HepG2 (cell line): Measurements from ENCODE around the gene CARMIL3. TPM values are rescaled to one million over a fixed set of nuclear protein-coding genes. Genes with fewer than 3 reads are reported as not detected.
A peak's percentile ranks its signal among the peaks of the same experiment; 100 is the strongest.
"Not testable (repeated sequence)": the region's sequence is repeated elsewhere in the genome, so short reads cannot be mapped to it uniquely, and the experiment has no call there.

Experiments
- CEBPG ChIP-seq: IDR thresholded peaks from 2 replicates; pipeline ENCODE4 v1.6.1; 2016
- ETV5 ChIP-seq: IDR thresholded peaks from 2 replicates; pipeline ENCODE4 v1.6.1; 2018; ENCODE audit warnings: missing biosample characterization, missing genetic modification reagents, inconsistent platforms, borderline replicate concordance
- GABPA ChIP-seq, 2 experiments: IDR thresholded peaks; 2 replicates each; pipeline ENCODE4 v1.6.1; 2011 to 2016; ENCODE audit warnings: low read depth in 2 of 2, low read length in 1 of 2, missing biosample characterization in 1 of 2, missing genetic modification characterization in 1 of 2
- HHEX ChIP-seq: IDR thresholded peaks from 2 replicates; pipeline ENCODE4 v1.6.1; 2016; ENCODE audit warnings: control low read depth
- JUN ChIP-seq: sonication (generic); formaldehyde crosslinking; IDR thresholded peaks from 2 replicates; pipeline ENCODE4 v1.4.0; 2020; ENCODE audit warnings: mild to moderate bottlenecking, missing genetic modification reagents
- KDM3A ChIP-seq: IDR thresholded peaks from 2 replicates; pipeline ENCODE4 v1.6.1; 2018; ENCODE audit warnings: low read depth, missing compliant biosample characterization
- MAZ ChIP-seq, 2 experiments: sonication (generic) in 1 of 2; formaldehyde crosslinking in 1 of 2; IDR thresholded peaks; 2 replicates each; pipeline versions ENCODE4 v1.5.0 to v1.6.1; 2012 to 2020; ENCODE audit warnings: low read depth in 2 of 2, mild to moderate bottlenecking in 2 of 2, borderline replicate concordance in 1 of 2, improper control_type of control experiment in 1 of 2, low read length in 1 of 2, missing genetic modification reagents in 1 of 2, moderate library complexity in 1 of 2
- NR2C2 ChIP-seq: sonication (generic); formaldehyde crosslinking; IDR thresholded peaks from 2 replicates; pipeline ENCODE4 v1.4.0; 2020; ENCODE audit warnings: missing genetic modification reagents, mild to moderate bottlenecking, moderate library complexity, borderline replicate concordance
- PITX1 ChIP-seq: sonication (generic); formaldehyde crosslinking; IDR thresholded peaks from 2 replicates; pipeline ENCODE4 v1.5.1; 2020; ENCODE audit warnings: mild to moderate bottlenecking, missing genetic modification reagents
- SAP130 ChIP-seq: IDR thresholded peaks from 2 replicates; pipeline ENCODE4 v1.6.1; 2016; ENCODE audit warnings: low read depth
- SOX5 ChIP-seq: IDR thresholded peaks from 2 replicates; pipeline ENCODE4 v1.6.1; 2016; ENCODE audit warnings: borderline replicate concordance
- THAP11 ChIP-seq: IDR thresholded peaks from 2 replicates; pipeline ENCODE4 v1.6.1; 2016; ENCODE audit warnings: missing biosample characterization, missing genetic modification reagents
- XBP1 ChIP-seq: sonication (generic); formaldehyde crosslinking; IDR thresholded peaks from 2 replicates; pipeline ENCODE4 v1.5.0; 2020; ENCODE audit warnings: missing genetic modification reagents
- ZMYM3 ChIP-seq: sonication (generic); formaldehyde crosslinking; IDR thresholded peaks from 2 replicates; pipeline ENCODE4 v1.5.1; 2020; ENCODE audit warnings: mild to moderate bottlenecking, missing genetic modification reagents
- ZNF12 ChIP-seq: sonication (generic); formaldehyde crosslinking; IDR thresholded peaks from 2 replicates; pipeline ENCODE4 v1.5.0; 2020; ENCODE audit warnings: missing genetic modification reagents
- ZNF331 ChIP-seq: sonication (generic); formaldehyde crosslinking; IDR thresholded peaks from 2 replicates; pipeline ENCODE4 v1.4.0; 2020; ENCODE audit warnings: missing genetic modification reagents
- ZNF766 ChIP-seq: sonication (generic); formaldehyde crosslinking; IDR thresholded peaks from 2 replicates; pipeline ENCODE4 v1.5.0; 2020; ENCODE audit warnings: missing genetic modification reagents, borderline replicate concordance
- ZSCAN31 ChIP-seq: sonication (generic); formaldehyde crosslinking; IDR thresholded peaks from 2 replicates; pipeline ENCODE4 v1.5.0; 2020; ENCODE audit warnings: low read depth, mild to moderate bottlenecking, missing genetic modification reagents
- polyA plus RNA-seq, 8 experiments: library from polyadenylated mRNA; depleted of rRNA in 3 of 8; stranded (reverse) in 7 of 8; unstranded in 1 of 8; fragments of >200 nt; fragmentation: Illumina TruSeq in 4 of 8; extraction: Trizol in 4 of 8; gene quantifications; 2 replicates each; pipeline versions ENCODE4 v1.2.1 to v1.2.3, GENCODE V29; 2011 to 2016; ENCODE audit warnings: low read depth in 4 of 8, missing spikeins in 1 of 8, mixed read lengths in 1 of 8; ENCODE audit not compliant: insufficient read depth in 1 of 8
- total RNA-seq, 5 experiments: library from RNA; depleted of rRNA; stranded (reverse); fragments of >200 nt; fragmentation: Illumina TruSeq; extraction: Trizol; gene quantifications; 2 replicates each; pipeline ENCODE4 v1.2.3, GENCODE V29; 2016; ENCODE audit warnings: low read depth in 1 of 5
- TF ChIP-seq, protein P1 (sequence below): sonication (generic); formaldehyde crosslinking; IDR thresholded peaks from 2 replicates; pipeline ENCODE4 v1.4.0; 2020; ENCODE audit warnings: missing genetic modification reagents
- TF ChIP-seq, protein P2 (sequence below): IDR thresholded peaks from 2 replicates; pipeline ENCODE4 v1.6.1; 2016; ENCODE audit warnings: mild to moderate bottlenecking
- TF ChIP-seq, protein P3 (sequence below): sonication (generic); formaldehyde crosslinking; IDR thresholded peaks from 2 replicates; pipeline ENCODE4 v1.4.0; 2020; ENCODE audit warnings: low read depth, mild to moderate bottlenecking, missing genetic modification reagents

CARMIL3 gene
- total and polyA plus RNA-seq, 2 of the 13 experiments (the other 11 are each of a cell fraction or from before 2014, with no cell fraction given): 0.27 to 0.55 TPM

DNA sequence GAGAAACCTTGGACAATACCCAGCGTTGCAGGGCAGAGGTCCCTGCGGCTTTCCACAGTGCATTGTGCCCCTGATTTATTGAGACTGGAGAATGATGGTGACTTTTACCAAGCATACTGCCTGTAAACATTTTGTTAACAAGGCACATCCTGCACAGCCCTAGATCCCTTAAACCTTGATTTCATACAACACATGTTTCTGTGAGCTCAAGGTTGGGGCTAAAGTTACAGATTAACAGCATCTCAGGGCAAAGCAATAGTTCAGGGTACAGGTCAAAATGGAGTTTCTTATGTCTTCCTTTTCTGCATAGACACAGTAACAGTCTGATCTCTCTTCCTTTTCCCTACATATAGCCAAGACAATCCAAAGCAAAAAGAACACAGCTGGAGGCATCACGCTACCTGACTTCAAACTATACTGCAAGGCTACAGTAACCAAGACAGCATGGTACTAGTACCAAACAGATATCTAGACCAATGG, 26.8 kb upstream of the CARMIL3 start (continued):
- TF ChIP-seq ZNF766 (CRISPR knock-in tag): 0 out of 2 replicates have a peak, but pooled peaks have one; percentile 43
- not testable (repeated sequence) for TF ChIP-seq GABPA (IDR thresholded peaks at IDR 0.05; ENCODE audit: low read depth, low read length); MAZ (IDR thresholded peaks at IDR 0.05; ENCODE audit: borderline replicate concordance, low read depth, low read length)
- TF ChIP-seq GABPA (CRISPR knock-in tag; IDR thresholded peaks at IDR 0.05; ENCODE audit: low read depth): 0 out of 2 replicates have a peak, but pooled peaks have one; percentile 22
- TF ChIP-seq CEBPG (CRISPR knock-in tag): peak; percentile 39; the same call in 1 of the 2 replicates
- peak; percentile 66; the same call in 1 of the 2 replicates for TF ChIP-seq ZMYM3 (CRISPR knock-in tag)
- peak; percentile 50; the same call in 1 of the 2 replicates for TF ChIP-seq PITX1 (CRISPR knock-in tag)
- TF ChIP-seq, protein P1, sequence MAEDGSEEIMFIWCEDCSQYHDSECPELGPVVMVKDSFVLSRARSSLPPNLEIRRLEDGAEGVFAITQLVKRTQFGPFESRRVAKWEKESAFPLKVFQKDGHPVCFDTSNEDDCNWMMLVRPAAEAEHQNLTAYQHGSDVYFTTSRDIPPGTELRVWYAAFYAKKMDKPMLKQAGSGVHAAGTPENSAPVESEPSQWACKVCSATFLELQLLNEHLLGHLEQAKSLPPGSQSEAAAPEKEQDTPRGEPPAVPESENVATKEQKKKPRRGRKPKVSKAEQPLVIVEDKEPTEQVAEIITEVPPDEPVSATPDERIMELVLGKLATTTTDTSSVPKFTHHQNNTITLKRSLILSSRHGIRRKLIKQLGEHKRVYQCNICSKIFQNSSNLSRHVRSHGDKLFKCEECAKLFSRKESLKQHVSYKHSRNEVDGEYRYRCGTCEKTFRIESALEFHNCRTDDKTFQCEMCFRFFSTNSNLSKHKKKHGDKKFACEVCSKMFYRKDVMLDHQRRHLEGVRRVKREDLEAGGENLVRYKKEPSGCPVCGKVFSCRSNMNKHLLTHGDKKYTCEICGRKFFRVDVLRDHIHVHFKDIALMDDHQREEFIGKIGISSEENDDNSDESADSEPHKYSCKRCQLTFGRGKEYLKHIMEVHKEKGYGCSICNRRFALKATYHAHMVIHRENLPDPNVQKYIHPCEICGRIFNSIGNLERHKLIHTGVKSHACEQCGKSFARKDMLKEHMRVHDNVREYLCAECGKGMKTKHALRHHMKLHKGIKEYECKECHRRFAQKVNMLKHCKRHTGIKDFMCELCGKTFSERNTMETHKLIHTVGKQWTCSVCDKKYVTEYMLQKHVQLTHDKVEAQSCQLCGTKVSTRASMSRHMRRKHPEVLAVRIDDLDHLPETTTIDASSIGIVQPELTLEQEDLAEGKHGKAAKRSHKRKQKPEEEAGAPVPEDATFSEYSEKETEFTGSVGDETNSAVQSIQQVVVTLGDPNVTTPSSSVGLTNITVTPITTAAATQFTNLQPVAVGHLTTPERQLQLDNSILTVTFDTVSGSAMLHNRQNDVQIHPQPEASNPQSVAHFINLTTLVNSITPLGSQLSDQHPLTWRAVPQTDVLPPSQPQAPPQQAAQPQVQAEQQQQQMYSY (CRISPR knock-in tag): 0 out of 2 replicates have a peak, but pooled peaks have one; percentile 37
- TF ChIP-seq JUN (CRISPR knock-in tag): peak; percentile 50; the same call in 1 of the 2 replicates
- peak; percentile 30; the same call in 1 of the 2 replicates for TF ChIP-seq SAP130 (CRISPR knock-in tag)
- peak; percentile 39; the same call in 1 of the 2 replicates for TF ChIP-seq NR2C2 (CRISPR knock-in tag)
- TF ChIP-seq XBP1 (CRISPR knock-in tag): 0 out of 2 replicates have a peak, but pooled peaks have one; percentile 65
- TF ChIP-seq ZNF12: peak; percentile 78
- peak; percentile 34; the same call in 1 of the 2 replicates for TF ChIP-seq ETV5 (CRISPR knock-in tag)
- 0 out of 2 replicates have a peak, but pooled peaks have one; percentile 52 for TF ChIP-seq SOX5 (CRISPR knock-in tag)
- TF ChIP-seq THAP11 (CRISPR knock-in tag): 0 out of 2 replicates have a peak, but pooled peaks have one; percentile 20
- 0 out of 2 replicates have a peak, but pooled peaks have one; percentile 42 for TF ChIP-seq KDM3A (CRISPR knock-in tag)
- TF ChIP-seq, protein P2, sequence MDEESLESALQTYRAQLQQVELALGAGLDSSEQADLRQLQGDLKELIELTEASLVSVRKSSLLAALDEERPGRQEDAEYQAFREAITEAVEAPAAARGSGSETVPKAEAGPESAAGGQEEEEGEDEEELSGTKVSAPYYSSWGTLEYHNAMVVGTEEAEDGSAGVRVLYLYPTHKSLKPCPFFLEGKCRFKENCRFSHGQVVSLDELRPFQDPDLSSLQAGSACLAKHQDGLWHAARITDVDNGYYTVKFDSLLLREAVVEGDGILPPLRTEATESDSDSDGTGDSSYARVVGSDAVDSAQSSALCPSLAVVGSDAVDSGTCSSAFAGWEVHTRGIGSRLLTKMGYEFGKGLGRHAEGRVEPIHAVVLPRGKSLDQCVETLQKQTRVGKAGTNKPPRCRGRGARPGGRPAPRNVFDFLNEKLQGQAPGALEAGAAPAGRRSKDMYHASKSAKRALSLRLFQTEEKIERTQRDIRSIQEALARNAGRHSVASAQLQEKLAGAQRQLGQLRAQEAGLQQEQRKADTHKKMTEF (CRISPR knock-in tag): peak; percentile 53; the same call in 1 of the 2 replicates
- TF ChIP-seq, protein P3, sequence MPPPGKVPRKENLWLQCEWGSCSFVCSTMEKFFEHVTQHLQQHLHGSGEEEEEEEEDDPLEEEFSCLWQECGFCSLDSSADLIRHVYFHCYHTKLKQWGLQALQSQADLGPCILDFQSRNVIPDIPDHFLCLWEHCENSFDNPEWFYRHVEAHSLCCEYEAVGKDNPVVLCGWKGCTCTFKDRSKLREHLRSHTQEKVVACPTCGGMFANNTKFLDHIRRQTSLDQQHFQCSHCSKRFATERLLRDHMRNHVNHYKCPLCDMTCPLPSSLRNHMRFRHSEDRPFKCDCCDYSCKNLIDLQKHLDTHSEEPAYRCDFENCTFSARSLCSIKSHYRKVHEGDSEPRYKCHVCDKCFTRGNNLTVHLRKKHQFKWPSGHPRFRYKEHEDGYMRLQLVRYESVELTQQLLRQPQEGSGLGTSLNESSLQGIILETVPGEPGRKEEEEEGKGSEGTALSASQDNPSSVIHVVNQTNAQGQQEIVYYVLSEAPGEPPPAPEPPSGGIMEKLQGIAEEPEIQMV (CRISPR knock-in tag): 0 out of 2 replicates have a peak, but pooled peaks have one; percentile 61
- TF ChIP-seq ZNF331: peak; percentile 51; the same call in 1 of the 2 replicates
- TF ChIP-seq HHEX: 0 out of 2 replicates have a peak, but pooled peaks have one; percentile 29
- TF ChIP-seq MAZ (CRISPR knock-in tag; IDR thresholded peaks at IDR 0.05; ENCODE audit: low read depth): peak; percentile 38; the same call in 1 of the 2 replicates
- 0 out of 2 replicates have a peak, but pooled peaks have one; percentile 41 for TF ChIP-seq ZSCAN31 (CRISPR knock-in tag)
